HG03045 (cell line): ENCODE results near the gene ZNF420.
"Not testable (repeated sequence)": the region's sequence is repeated elsewhere in the genome, so short reads cannot be mapped to it uniquely, and the experiment has no call there.

Experiments used
- ATAC-seq: cut with Tn5 transposase; IDR thresholded peaks from one replicate; pipeline ENCODE4 v1.9.1; 2021; ENCODE audit warnings: mild to moderate bottlenecking, moderate library complexity; ENCODE audit not compliant: unreplicated experiment

ZNF420 gene

GRCh38 chr19:37077934-37078716 lies at the start of gene ZNF420:
Gene ZNF420 (plus strand): TSS chr19:37078433. CDS start chr19:37089119, 10,686 bp downstream.
- ATAC-seq: peak; percentile 98

GRCh38 chr19:37045140-37045539 lies 33.1 kb upstream of the ZNF420 start:
- ATAC-seq: no peak

- no peak for ATAC-seq
Observed at GRCh38 chr19:37055330-37055729, 22.9 kb upstream of the ZNF420 start.

- ATAC-seq: no peak
Observed at GRCh38 chr19:37056776-37057175, 21.5 kb upstream of the ZNF420 start.

GRCh38 chr19:37059142-37059541 lies 19.1 kb upstream of the ZNF420 start:
- ATAC-seq: no peak

GRCh38 chr19:37064886-37065285 lies 13.3 kb upstream of the ZNF420 start:
- not testable (repeated sequence) for ATAC-seq

- ATAC-seq: no peak
Observed at GRCh38 chr19:37074111-37074510, 4.1 kb upstream of the ZNF420 start.

- ATAC-seq: no peak
Observed at GRCh38 chr19:37074819-37075362, 3.3 kb upstream of the ZNF420 start.

GRCh38 chr19:37076524-37076923 lies 1.7 kb upstream of the ZNF420 start:
- not testable (repeated sequence) for ATAC-seq

- no peak for ATAC-seq
Observed at GRCh38 chr19:37077501-37077933, 716 bp upstream of the ZNF420 start.

GRCh38 chr19:37078717-37079032 lies 442 bp downstream of the ZNF420 start:
- ATAC-seq: no peak

GRCh38 chr19:37079238-37079637 lies 1.0 kb downstream of the ZNF420 start:
- no peak for ATAC-seq

GRCh38 chr19:37082307-37082706 lies 4.1 kb downstream of the ZNF420 start:
- ATAC-seq: no peak

GRCh38 chr19:37087110-37087509 lies 8.9 kb downstream of the ZNF420 start:
- no peak for ATAC-seq

GRCh38 chr19:37095859-37096258 lies 17.6 kb downstream of the ZNF420 start:
- ATAC-seq: no peak

GRCh38 chr19:37098570-37098969 lies 20.3 kb downstream of the ZNF420 start:
- no peak for ATAC-seq

GRCh38 chr19:37104135-37104534 lies 25.9 kb downstream of the ZNF420 start:
- ATAC-seq: not testable (repeated sequence)

- ATAC-seq: not testable (repeated sequence)
Observed at GRCh38 chr19:37111753-37112152, 33.5 kb downstream of the ZNF420 start.

GRCh38 chr19:37114001-37114400 lies 35.8 kb downstream of the ZNF420 start:
- no peak for ATAC-seq

- not testable (repeated sequence) for ATAC-seq
Observed at GRCh38 chr19:37122093-37122492, 43.9 kb downstream of the ZNF420 start.

GRCh38 chr19:37127999-37128820 lies 50.0 kb downstream of the ZNF420 start:
- ATAC-seq: no peak

GRCh38 chr19:37128821-37129177 lies 50.6 kb downstream of the ZNF420 start:
- no peak for ATAC-seq
